HG02970 (cell line): ENCODE data around the gene KMT2B.

Experiments used
- ATAC-seq: cut with Tn5 transposase; IDR thresholded peaks from one replicate; pipeline ENCODE4 v1.9.1; 2021; ENCODE audit warnings: mild to moderate bottlenecking, moderate library complexity, moderate number of reproducible peaks; ENCODE audit not compliant: unreplicated experiment, low FRiP score

KMT2B gene

GRCh38 chr19:35727053-35727955 lies 9.5 kb downstream of the KMT2B start:
- ATAC-seq = no peak

- no peak for ATAC-seq
Measured at GRCh38 chr19:35727956-35728706, 10.3 kb downstream of the KMT2B start.

- ATAC-seq = no peak
Measured at GRCh38 chr19:35729021-35729420, 11.2 kb downstream of the KMT2B start.

- ATAC-seq = no peak
Measured at GRCh38 chr19:35729763-35730162, 12.0 kb downstream of the KMT2B start.

- ATAC-seq = no peak
Measured at GRCh38 chr19:35730326-35730725, 12.5 kb downstream of the KMT2B start.

- ATAC-seq = no peak
Measured at GRCh38 chr19:35731353-35731752, 13.6 kb downstream of the KMT2B start.

GRCh38 chr19:35731779-35732405 lies 14.1 kb downstream of the KMT2B start:
- no peak for ATAC-seq

GRCh38 chr19:35732540-35733179 lies 14.9 kb downstream of the KMT2B start:
- no peak for ATAC-seq

GRCh38 chr19:35733180-35734125 lies 15.7 kb downstream of the KMT2B start:
- ATAC-seq = no peak

GRCh38 chr19:35734273-35734672 lies 16.5 kb downstream of the KMT2B start:
- no peak for ATAC-seq

GRCh38 chr19:35734889-35735288 lies 17.1 kb downstream of the KMT2B start:
- ATAC-seq = no peak

GRCh38 chr19:35736913-35737886 lies 19.4 kb downstream of the KMT2B start:
- ATAC-seq = no peak

- ATAC-seq = no peak
Measured at GRCh38 chr19:35738021-35738886, 20.5 kb downstream of the KMT2B start.

- no peak for ATAC-seq
Measured at GRCh38 chr19:35738887-35739229, 21.1 kb downstream of the KMT2B start.

GRCh38 chr19:35739275-35740107 lies 21.7 kb downstream of the KMT2B start:
- no peak for ATAC-seq

GRCh38 chr19:35740108-35740422 lies 22.3 kb downstream of the KMT2B start:
- no peak for ATAC-seq
